Measurements from ENCODE around the gene VANGL2. TPM values are rescaled to one million over a fixed set of nuclear protein-coding genes. Genes with fewer than 3 reads are reported as not detected.

VANGL2 gene
- total and polyA plus RNA-seq, 9 of the 15 experiments (the other 6 are each of a cell fraction or from before 2014, with no cell fraction given) = 0.28 to 4.0 (median 0.98) TPM

DNA sequence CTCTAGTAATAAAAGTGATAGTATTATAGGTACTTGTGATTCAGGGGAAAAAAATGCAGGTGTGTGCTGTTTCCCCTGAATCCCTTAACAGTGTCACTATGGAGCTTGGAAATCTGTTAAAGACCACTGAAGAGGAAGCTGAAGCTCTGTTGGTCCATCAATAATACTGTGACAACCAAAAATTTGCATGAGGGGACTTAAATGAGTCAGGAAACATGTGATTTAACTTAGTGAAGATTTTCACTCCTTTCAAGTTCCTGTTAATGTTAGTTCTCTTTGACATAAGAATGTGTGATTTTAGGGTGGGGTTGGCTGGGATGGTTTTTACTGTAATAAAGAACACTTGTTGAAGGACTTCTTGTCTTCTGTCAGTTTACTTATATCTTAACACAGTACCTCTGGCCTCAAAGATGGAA is 32.0 kb downstream of the VANGL2 start:
- Histone ChIP-seq H3K27ac (ENCODE audit: extremely low read depth, low read depth, low read length) (no peak overlapping the region), H3K4me1 (replicated peaks in 1 of 2; ENCODE audit: control insufficient read depth in 2 of 2, insufficient read depth in 2 of 2, low read length in 2 of 2) (peaks cover 4 to 18% of the 10 kb centered on the region in 2 experiments; a peak in 4 of 5 replicates), H3K79me2 (ENCODE audit: control insufficient read depth, insufficient read depth, low read length) (no peaks in the 10 kb centered on the region), H3K4me3 (no peak overlapping the region), H3K9me1 (ENCODE audit: control insufficient read depth, insufficient read depth, low read length) (no peaks in the 10 kb centered on the region), H4K20me1 (replicated peaks; ENCODE audit: control insufficient read depth, insufficient read depth, low read length) (no peaks in the 10 kb centered on the region), H2AFZ (ENCODE audit: low read depth, low read length) (no peak overlapping the region), H3K36me3 (ENCODE audit: control insufficient read depth, insufficient read depth, low read length) (no peaks in the 10 kb centered on the region), H3K27me3 (ENCODE audit: control insufficient read depth in 2 of 2, insufficient read depth in 2 of 2, low read length in 2 of 2) (no peaks in the 10 kb centered on the region), H3K4me2 (ENCODE audit: insufficient read depth, low read length) (no peak overlapping the region), H3K9me3 (replicated peaks; ENCODE audit: control insufficient read depth, insufficient read depth, low read depth, low read length) (no peaks in the 10 kb centered on the region), H3K9ac (ENCODE audit: insufficient read depth in 1 of 2, low read depth in 2 of 2, low read length in 2 of 2) (no peak overlapping the region)
- TF ChIP-seq, protein P1, sequence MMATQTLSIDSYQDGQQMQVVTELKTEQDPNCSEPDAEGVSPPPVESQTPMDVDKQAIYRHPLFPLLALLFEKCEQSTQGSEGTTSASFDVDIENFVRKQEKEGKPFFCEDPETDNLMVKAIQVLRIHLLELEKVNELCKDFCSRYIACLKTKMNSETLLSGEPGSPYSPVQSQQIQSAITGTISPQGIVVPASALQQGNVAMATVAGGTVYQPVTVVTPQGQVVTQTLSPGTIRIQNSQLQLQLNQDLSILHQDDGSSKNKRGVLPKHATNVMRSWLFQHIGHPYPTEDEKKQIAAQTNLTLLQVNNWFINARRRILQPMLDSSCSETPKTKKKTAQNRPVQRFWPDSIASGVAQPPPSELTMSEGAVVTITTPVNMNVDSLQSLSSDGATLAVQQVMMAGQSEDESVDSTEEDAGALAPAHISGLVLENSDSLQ (IDR thresholded peaks at IDR 0.05) = peak; percentile 25; the same call in 1 of the 2 replicates
- TF ChIP-seq DNMT1 (IDR thresholded peaks at IDR 0.05) (no peak), MEIS2 (IDR thresholded peaks at IDR 0.05; ENCODE audit: partially characterized antibody) (peak; percentile 38)
- CTCF ChIA-PET (ENCODE audit: low intra/inter-chr PET ratio) = no interaction called here
- in situ Hi-C loops (cut with MboI) = loop anchor here (5.0 kb wide), 1 partner anchor 250 kb away; no protein-coding TSS in a partner anchor
- no peak for ATAC-seq
- POLR2A ChIA-PET = no interaction called here
- DNase-seq (ENCODE audit: extremely low read depth in 1 of 4, low spot score in 3 of 4) = no peak
- intact Hi-C loops (cut with micrococcal nuclease) = no loop called here
- BruUV-seq (replicated peaks) = no TSS peak
- FAIRE-seq = no peak

- POLR2A ChIA-PET = no interaction called here
- intact Hi-C loops (cut with micrococcal nuclease) = no loop called here
Observed at GRCh38 chr1:160436966-160437365, 36.6 kb downstream of the VANGL2 start.

More at GRCh38 chr1:160436966-160437365, 36.6 kb downstream of the VANGL2 start:
- no peaks in the 10 kb centered on the region for H3K9me1 ChIP-seq (ENCODE audit: control insufficient read depth, insufficient read depth, low read length)
- H2AFZ ChIP-seq (ENCODE audit: low read depth, low read length) = peak overlapping the region; percentile 21
- 28% methylated on average over 2 of the region's 2 CpGs for WGBS (ENCODE audit: insufficient coverage, low coverage, missing lambda C conversion rate)
- no peak overlapping the region for H3K9ac ChIP-seq (ENCODE audit: insufficient read depth in 1 of 2, low read depth in 2 of 2, low read length in 2 of 2)
- H3K4me3 ChIP-seq = no peak overlapping the region
- no peaks in the 10 kb centered on the region for H3K27me3 ChIP-seq (ENCODE audit: control insufficient read depth in 2 of 2, insufficient read depth in 2 of 2, low read length in 2 of 2)
- H4K20me1 ChIP-seq (replicated peaks; ENCODE audit: control insufficient read depth, insufficient read depth, low read length) = no peaks in the 10 kb centered on the region
- H3K79me2 ChIP-seq (ENCODE audit: control insufficient read depth, insufficient read depth, low read length) = no peaks in the 10 kb centered on the region
- CTCF ChIA-PET (ENCODE audit: low intra/inter-chr PET ratio) = no interaction called here
- no peak overlapping the region for H3K4me2 ChIP-seq (ENCODE audit: insufficient read depth, low read length)
- 0 out of 3 replicates have a peak, but pooled peaks have one; percentile 29 for ATAC-seq
- H3K36me3 ChIP-seq (ENCODE audit: control insufficient read depth, insufficient read depth, low read length) = no peaks in the 10 kb centered on the region
- no peaks in the 10 kb centered on the region for H3K9me3 ChIP-seq (replicated peaks; ENCODE audit: control insufficient read depth, insufficient read depth, low read depth, low read length)
- TF ChIP-seq ARID1B (IDR thresholded peaks at IDR 0.05) = 0 out of 2 replicates have a peak, but pooled peaks have one; percentile 27
- TF ChIP-seq CBFA2T3 (IDR thresholded peaks at IDR 0.05) = peak; percentile 57
- no peak for TF ChIP-seq LEF1 (IDR thresholded peaks at IDR 0.05)
- no peak for TF ChIP-seq ARNT (IDR thresholded peaks at IDR 0.05)
- TF ChIP-seq NFIC (IDR thresholded peaks at IDR 0.05) = peak; percentile 42
- no peak for TF ChIP-seq ZNF24 (IDR thresholded peaks at IDR 0.05)
- peak; percentile 62 for TF ChIP-seq TCF3 (CRISPR knock-in tag; IDR thresholded peaks at IDR 0.05)
- TF ChIP-seq ZKSCAN8 (CRISPR knock-in tag; IDR thresholded peaks at IDR 0.05) = no peak
- TF ChIP-seq TAL1 (IDR thresholded peaks at IDR 0.05) = peak; percentile 24; the same call in 1 of the 2 replicates
- peak; percentile 47; the same call in 1 of the 2 replicates for TF ChIP-seq TEAD4 (IDR thresholded peaks at IDR 0.05; ENCODE audit: low read length)
- TF ChIP-seq TEAD4 (CRISPR knock-in tag; IDR thresholded peaks at IDR 0.05; ENCODE audit: borderline replicate concordance) = no peak
- TF ChIP-seq NELFE (IDR thresholded peaks at IDR 0.05; ENCODE audit: insufficient read depth, insufficient read length) = no peak
- FAIRE-seq = peak; percentile 56
- no TSS peak for BruUV-seq (replicated peaks)
- no peak overlapping the region for H3K27ac ChIP-seq (ENCODE audit: extremely low read depth, low read depth, low read length)
- in situ Hi-C loops (cut with MboI) = no loop called here
- H3K4me1 ChIP-seq (replicated peaks in 1 of 2; ENCODE audit: control insufficient read depth in 2 of 2, insufficient read depth in 2 of 2, low read length in 2 of 2) = peaks cover 0 to 14% of the 10 kb centered on the region in 2 experiments; a peak in 3 of 5 replicates
- peak in 2 of 4 experiments; percentile 30 to 36 for DNase-seq (ENCODE audit: extremely low read depth in 1 of 4, low spot score in 3 of 4)

All from K562 (cell line).